Astrocyte (in vitro differentiated cells and primary cell): ENCODE results near the gene KLC4. TPM values are rescaled to one million over a fixed set of nuclear protein-coding genes. Genes with fewer than 3 reads are reported as not detected.

Experiments
- DNase-seq: peaks from one replicate; pipeline ENCODE4 v3.0.0-alpha.2; 2010; ENCODE audit warnings: low read depth
- FAIRE-seq: peaks from 2 replicates; lab custom pipeline; 2011; peaks lifted over from hg19 to GRCh38; lab: Jason Lieb, UNC
- H2AFZ ChIP-seq: 2 replicates; pipeline ENCODE4 v1.6.0; 2012; ENCODE audit warnings: low read depth, low read length, inconsistent platforms
- H3K27ac ChIP-seq: 2 replicates; pipeline ENCODE4 v1.5.1; 2011; ENCODE audit warnings: low read depth, low read length, inconsistent platforms
- H3K27me3 ChIP-seq: 2 replicates; pipeline ENCODE4 v1.6.0; 2011; ENCODE audit warnings: low read length, inconsistent platforms; ENCODE audit not compliant: insufficient read depth
- H3K36me3 ChIP-seq: 2 replicates; pipeline ENCODE4 v1.5.1; 2011; ENCODE audit warnings: low read length, inconsistent platforms; ENCODE audit not compliant: insufficient read depth
- H3K4me1 ChIP-seq: 2 replicates; pipeline ENCODE4 v1.5.1; 2011; ENCODE audit warnings: low read length, inconsistent platforms; ENCODE audit not compliant: insufficient read depth
- H3K4me2 ChIP-seq: 2 replicates; pipeline ENCODE4 v1.6.0; 2012; ENCODE audit warnings: low read length, inconsistent platforms
- H3K4me3 ChIP-seq: 2 replicates; pipeline ENCODE4 v1.5.1; 2011; ENCODE audit warnings: low read depth, mild to moderate bottlenecking, low read length, inconsistent platforms; ENCODE audit not compliant: insufficient read depth
- H3K79me2 ChIP-seq: 2 replicates; pipeline ENCODE4 v1.6.0; 2012; ENCODE audit warnings: mild to moderate bottlenecking, low read length, inconsistent platforms; ENCODE audit not compliant: insufficient read depth
- H3K9ac ChIP-seq: 2 replicates; pipeline ENCODE4 v1.6.0; 2012; ENCODE audit warnings: mild to moderate bottlenecking, low read length, inconsistent platforms
- H3K9me3 ChIP-seq: 2 replicates; pipeline ENCODE4 v1.5.1; 2012; ENCODE audit warnings: low read depth, mild to moderate bottlenecking, low read length, inconsistent platforms; ENCODE audit not compliant: insufficient read depth
- H4K20me1 ChIP-seq: 2 replicates; pipeline ENCODE4 v1.6.0; 2012; ENCODE audit warnings: low read length, inconsistent platforms; ENCODE audit not compliant: insufficient read depth
- H3K27ac Mint-ChIP-seq: one replicate; pipeline ENCODE4 v1.8.0; 2021; ENCODE audit warnings: mild to moderate bottlenecking, mixed read lengths; ENCODE audit not compliant: unreplicated experiment
- H3K27me3 Mint-ChIP-seq: one replicate; pipeline ENCODE4 v1.8.0; 2021; ENCODE audit warnings: low read depth, mixed read lengths; ENCODE audit not compliant: unreplicated experiment
- H3K36me3 Mint-ChIP-seq: one replicate; pipeline ENCODE4 v1.8.0; 2021; ENCODE audit warnings: low read depth, mixed read lengths; ENCODE audit not compliant: unreplicated experiment
- H3K4me1 Mint-ChIP-seq: one replicate; pipeline ENCODE4 v1.8.0; 2021; ENCODE audit warnings: low read depth, mixed read lengths; ENCODE audit not compliant: unreplicated experiment
- H3K4me3 Mint-ChIP-seq: one replicate; pipeline ENCODE4 v1.8.0; 2021; ENCODE audit warnings: mild to moderate bottlenecking, moderate library complexity, mixed read lengths; ENCODE audit not compliant: unreplicated experiment
- H3K9me3 Mint-ChIP-seq: one replicate; pipeline ENCODE4 v1.8.0; 2021; ENCODE audit warnings: mild to moderate bottlenecking, mixed read lengths; ENCODE audit not compliant: unreplicated experiment
- EZH2 ChIP-seq: IDR thresholded peaks from 2 replicates; pipeline ENCODE4 v1.6.1; 2012; ENCODE audit warnings: mild to moderate bottlenecking, low read length, inconsistent platforms; ENCODE audit not compliant: insufficient read depth
- total RNA-seq: library from RNA; stranded (reverse); gene quantifications from 2 replicates; pipeline ENCODE4 v1.2.1, GENCODE V29; 2021
- TF ChIP-seq, protein P1 (sequence below): IDR thresholded peaks from 2 replicates; pipeline ENCODE4 v1.5.1; 2011; ENCODE audit warnings: low read depth, mild to moderate bottlenecking, inconsistent platforms, low read length, moderate library complexity; ENCODE audit not compliant: insufficient read depth

Gene KLC4
- total RNA-seq, 1 donor from 2014 or later = 35.4 TPM

DNA sequence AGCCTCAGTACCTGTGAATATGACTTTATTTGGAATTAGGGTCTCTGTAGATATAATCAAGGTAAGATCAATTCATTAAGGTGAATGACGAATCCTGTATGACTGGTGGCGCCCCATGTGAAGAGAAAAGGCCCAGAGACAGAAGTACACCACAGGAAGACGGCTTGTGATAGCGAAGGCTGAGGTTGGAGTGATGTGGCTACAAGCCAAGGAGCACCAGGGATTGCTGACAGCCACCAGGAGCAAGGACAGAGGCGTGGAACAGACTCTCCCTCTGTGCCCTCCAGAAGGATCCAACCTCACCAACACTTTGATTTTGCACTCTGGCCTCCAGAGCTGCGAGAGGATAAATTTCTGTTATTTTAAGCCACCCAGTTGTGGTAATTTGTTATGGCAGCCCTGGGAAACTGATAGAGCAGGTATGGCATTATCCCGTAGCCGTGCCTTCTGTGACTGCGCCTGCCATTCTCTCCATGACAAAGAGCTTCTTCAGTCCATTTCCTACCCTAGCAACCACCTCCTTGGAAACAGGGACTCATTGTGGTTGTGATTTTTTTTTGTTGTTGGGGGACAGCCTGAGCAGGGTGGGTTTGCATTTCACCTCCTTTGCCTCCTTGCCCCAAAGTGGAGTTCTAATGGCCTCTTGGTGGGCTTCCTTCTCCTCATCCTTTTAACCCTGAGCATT is 46.2 kb downstream of the KLC4 start:
- no peaks in the 10 kb centered on the region for H3K9me3 ChIP-seq
- Mint-ChIP-seq H3K27ac (no peak overlapping the region), H3K9me3 (no peaks in the 10 kb centered on the region), H3K27me3 (no peaks in the 10 kb centered on the region), H3K36me3 (peaks cover 31% of the 10 kb centered on the region), H3K4me1 (peaks cover 30% of the 10 kb centered on the region), H3K4me3 (peak overlapping the region; percentile 46)
- peaks cover 2% of the 10 kb centered on the region for H3K36me3 ChIP-seq
- H3K79me2 ChIP-seq = peaks cover 91% of the 10 kb centered on the region
- TF ChIP-seq, protein P1, sequence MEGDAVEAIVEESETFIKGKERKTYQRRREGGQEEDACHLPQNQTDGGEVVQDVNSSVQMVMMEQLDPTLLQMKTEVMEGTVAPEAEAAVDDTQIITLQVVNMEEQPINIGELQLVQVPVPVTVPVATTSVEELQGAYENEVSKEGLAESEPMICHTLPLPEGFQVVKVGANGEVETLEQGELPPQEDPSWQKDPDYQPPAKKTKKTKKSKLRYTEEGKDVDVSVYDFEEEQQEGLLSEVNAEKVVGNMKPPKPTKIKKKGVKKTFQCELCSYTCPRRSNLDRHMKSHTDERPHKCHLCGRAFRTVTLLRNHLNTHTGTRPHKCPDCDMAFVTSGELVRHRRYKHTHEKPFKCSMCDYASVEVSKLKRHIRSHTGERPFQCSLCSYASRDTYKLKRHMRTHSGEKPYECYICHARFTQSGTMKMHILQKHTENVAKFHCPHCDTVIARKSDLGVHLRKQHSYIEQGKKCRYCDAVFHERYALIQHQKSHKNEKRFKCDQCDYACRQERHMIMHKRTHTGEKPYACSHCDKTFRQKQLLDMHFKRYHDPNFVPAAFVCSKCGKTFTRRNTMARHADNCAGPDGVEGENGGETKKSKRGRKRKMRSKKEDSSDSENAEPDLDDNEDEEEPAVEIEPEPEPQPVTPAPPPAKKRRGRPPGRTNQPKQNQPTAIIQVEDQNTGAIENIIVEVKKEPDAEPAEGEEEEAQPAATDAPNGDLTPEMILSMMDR = no peak
- no peak for TF ChIP-seq EZH2
- H3K9ac ChIP-seq = no peak overlapping the region
- no peak overlapping the region for H3K4me3 ChIP-seq
- no peaks in the 10 kb centered on the region for H3K27me3 ChIP-seq
- H3K4me1 ChIP-seq = no peaks in the 10 kb centered on the region
- no peak overlapping the region for H2AFZ ChIP-seq
- DNase-seq = no peak
- H3K4me2 ChIP-seq = no peak overlapping the region
- H3K27ac ChIP-seq = no peak overlapping the region
- no peak for FAIRE-seq
- H4K20me1 ChIP-seq = peaks cover 70% of the 10 kb centered on the region

DNA sequence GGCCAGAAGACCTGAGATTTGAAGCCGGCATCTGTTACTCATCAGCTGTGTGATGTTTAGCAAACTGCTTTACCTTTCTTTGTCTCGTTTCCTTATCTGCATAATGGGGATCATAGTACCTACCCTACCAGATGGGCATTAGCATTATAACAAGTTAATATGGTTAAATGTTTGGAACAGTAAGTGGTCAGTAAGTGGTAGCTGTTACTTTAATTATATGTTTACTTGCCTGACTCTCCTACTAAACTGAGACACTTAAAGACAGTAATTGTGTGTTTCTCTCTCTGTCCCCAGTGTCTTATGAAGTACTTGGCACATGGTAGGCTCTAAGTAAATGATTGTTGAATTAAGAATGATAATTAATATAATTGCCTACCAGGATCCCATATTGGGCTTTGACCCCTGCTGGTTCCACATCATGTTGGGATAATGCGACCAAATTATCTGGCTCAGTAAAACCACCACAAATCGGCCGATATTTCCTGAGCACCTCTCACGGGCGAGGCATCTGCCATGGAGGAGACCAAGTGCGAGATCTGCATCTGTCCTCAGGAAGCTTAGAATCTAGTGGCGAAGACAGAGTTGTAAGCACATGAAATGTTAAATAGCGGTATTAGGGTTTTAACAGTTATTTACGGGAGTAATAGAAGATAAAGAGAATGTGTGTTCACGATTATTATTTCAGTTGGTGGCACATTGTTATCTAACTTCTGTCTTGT is 48.1 kb downstream of the KLC4 start:
- no peak overlapping the region for H3K27ac Mint-ChIP-seq
- FAIRE-seq = no peak

More for the DNA sequence above, 48.1 kb downstream of the KLC4 start:
- no peak for DNase-seq
- Histone ChIP-seq H2AFZ (no peak overlapping the region), H3K4me2 (no peak overlapping the region), H3K9ac (no peak overlapping the region), H3K4me1 (no peaks in the 10 kb centered on the region), H3K79me2 (peaks cover 94% of the 10 kb centered on the region), H3K27me3 (no peaks in the 10 kb centered on the region), H3K9me3 (no peaks in the 10 kb centered on the region), H3K4me3 (no peak overlapping the region), H3K27ac (no peak overlapping the region), H4K20me1 (peaks cover 72% of the 10 kb centered on the region), H3K36me3 (peaks cover 2% of the 10 kb centered on the region)
- peaks cover 29% of the 10 kb centered on the region for H3K36me3 Mint-ChIP-seq
- H3K4me1 Mint-ChIP-seq = peaks cover 37% of the 10 kb centered on the region
- H3K4me3 Mint-ChIP-seq = no peak overlapping the region
- no peak for TF ChIP-seq EZH2
- TF ChIP-seq, protein P1 = no peak
- no peaks in the 10 kb centered on the region for H3K9me3 Mint-ChIP-seq
- no peaks in the 10 kb centered on the region for H3K27me3 Mint-ChIP-seq
